Endothelial cell (in vitro differentiated cells): Measurements from ENCODE around the gene LSAMP. TPM values are rescaled to one million over a fixed set of nuclear protein-coding genes. Genes with fewer than 3 reads are reported as not detected.

Experiments used
- DNase-seq: peaks from one replicate; pipeline ENCODE4 v3.0.0; 2021; ENCODE audit warnings: low spot score
- H3K27ac Mint-ChIP-seq: one replicate; pipeline ENCODE4 v1.8.0; 2021; ENCODE audit warnings: mixed read lengths, inconsistent platforms; ENCODE audit not compliant: unreplicated experiment
- H3K27me3 Mint-ChIP-seq: one replicate; pipeline ENCODE4 v1.8.0; 2021; ENCODE audit warnings: mild to moderate bottlenecking, moderate library complexity, mixed read lengths, inconsistent platforms; ENCODE audit not compliant: unreplicated experiment
- H3K36me3 Mint-ChIP-seq: one replicate; pipeline ENCODE4 v1.8.0; 2021; ENCODE audit warnings: mild to moderate bottlenecking, low read depth, mixed read lengths, inconsistent platforms; ENCODE audit not compliant: unreplicated experiment
- H3K4me1 Mint-ChIP-seq: one replicate; pipeline ENCODE4 v1.8.0; 2021; ENCODE audit warnings: mild to moderate bottlenecking, mixed read lengths, inconsistent platforms; ENCODE audit not compliant: unreplicated experiment
- H3K4me3 Mint-ChIP-seq: one replicate; pipeline ENCODE4 v1.8.0; 2021; ENCODE audit warnings: mild to moderate bottlenecking, mixed read lengths, inconsistent platforms; ENCODE audit not compliant: unreplicated experiment
- H3K9me3 Mint-ChIP-seq: one replicate; pipeline ENCODE4 v1.8.0; 2021; ENCODE audit warnings: mixed read lengths, inconsistent platforms; ENCODE audit not compliant: unreplicated experiment
- total RNA-seq: library from RNA; stranded (reverse); fragmentation: NEBNext Ultra II Directional; extraction: Animal tissue kit (Norgen Biotek cat#: 25700); gene quantifications from one replicate; pipeline ENCODE4 v1.2.1, GENCODE V29; 2021; ENCODE audit not compliant: unreplicated experiment
- TF ChIP-seq, protein P1 (sequence below): fragments of 200-600 bp; sonication (generic); IDR thresholded peaks from one replicate; pipeline ENCODE4 v1.5.0; 2021; ENCODE audit warnings: antibody characterized with exemption; ENCODE audit not compliant: unreplicated experiment

Gene LSAMP
- total RNA-seq, 1 donor from 2014 or later: 6.1 TPM

DNA sequence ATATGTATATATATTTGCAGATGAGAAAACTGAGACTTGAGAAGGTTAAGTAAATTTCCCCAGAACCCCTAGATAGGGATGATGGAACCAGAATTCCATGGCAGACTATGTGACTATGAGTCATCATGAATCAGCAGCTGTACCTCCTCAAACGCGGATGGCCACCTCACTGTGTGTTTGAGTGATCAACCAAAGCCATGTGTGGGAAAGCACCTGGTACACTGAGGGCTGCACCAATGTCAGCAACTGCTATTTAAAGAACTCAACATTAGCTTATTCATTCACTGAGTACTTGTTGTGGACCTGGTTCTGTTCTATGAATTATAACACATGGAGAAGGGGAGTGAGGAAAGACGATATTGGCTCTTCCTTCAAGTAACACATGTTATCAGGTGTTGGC is 445.0 kb downstream of the LSAMP start:
- Mint-ChIP-seq H3K4me1 (no peaks in the 10 kb centered on the region), H3K4me3 (no peak overlapping the region), H3K27me3 (peaks cover 3% of the 10 kb centered on the region), H3K9me3 (no peaks in the 10 kb centered on the region), H3K27ac (no peak overlapping the region), H3K36me3 (no peaks in the 10 kb centered on the region)
- DNase-seq: no peak
- TF ChIP-seq, protein P1, sequence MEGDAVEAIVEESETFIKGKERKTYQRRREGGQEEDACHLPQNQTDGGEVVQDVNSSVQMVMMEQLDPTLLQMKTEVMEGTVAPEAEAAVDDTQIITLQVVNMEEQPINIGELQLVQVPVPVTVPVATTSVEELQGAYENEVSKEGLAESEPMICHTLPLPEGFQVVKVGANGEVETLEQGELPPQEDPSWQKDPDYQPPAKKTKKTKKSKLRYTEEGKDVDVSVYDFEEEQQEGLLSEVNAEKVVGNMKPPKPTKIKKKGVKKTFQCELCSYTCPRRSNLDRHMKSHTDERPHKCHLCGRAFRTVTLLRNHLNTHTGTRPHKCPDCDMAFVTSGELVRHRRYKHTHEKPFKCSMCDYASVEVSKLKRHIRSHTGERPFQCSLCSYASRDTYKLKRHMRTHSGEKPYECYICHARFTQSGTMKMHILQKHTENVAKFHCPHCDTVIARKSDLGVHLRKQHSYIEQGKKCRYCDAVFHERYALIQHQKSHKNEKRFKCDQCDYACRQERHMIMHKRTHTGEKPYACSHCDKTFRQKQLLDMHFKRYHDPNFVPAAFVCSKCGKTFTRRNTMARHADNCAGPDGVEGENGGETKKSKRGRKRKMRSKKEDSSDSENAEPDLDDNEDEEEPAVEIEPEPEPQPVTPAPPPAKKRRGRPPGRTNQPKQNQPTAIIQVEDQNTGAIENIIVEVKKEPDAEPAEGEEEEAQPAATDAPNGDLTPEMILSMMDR: no peak

DNA sequence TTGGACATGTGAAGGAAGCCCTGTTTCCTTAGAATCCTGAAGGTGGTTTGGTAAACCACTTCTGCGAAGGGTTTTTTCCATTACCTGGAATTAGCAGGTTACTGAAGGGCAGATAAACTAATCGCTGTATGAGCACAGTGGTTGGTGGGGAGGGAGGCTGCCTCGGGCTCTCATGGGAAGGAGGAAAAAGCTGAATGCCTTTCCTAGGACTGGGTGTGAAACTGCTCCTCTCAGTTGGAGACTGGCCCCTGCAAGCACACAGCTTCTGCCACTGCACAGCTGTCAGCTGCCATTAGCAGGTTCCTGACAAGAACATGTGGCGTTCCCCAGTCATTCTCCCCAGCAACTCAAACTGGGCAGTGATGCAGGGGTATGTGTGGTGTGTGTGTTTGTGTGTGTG is 445.7 kb downstream of the LSAMP start:
- no peaks in the 10 kb centered on the region for H3K4me1 Mint-ChIP-seq
- TF ChIP-seq, protein P1: no peak
- no peaks in the 10 kb centered on the region for H3K9me3 Mint-ChIP-seq
- H3K27me3 Mint-ChIP-seq: peaks cover 3% of the 10 kb centered on the region
- no peak overlapping the region for H3K4me3 Mint-ChIP-seq
- H3K27ac Mint-ChIP-seq: no peak overlapping the region
- no peak for DNase-seq
- H3K36me3 Mint-ChIP-seq: no peaks in the 10 kb centered on the region

DNA sequence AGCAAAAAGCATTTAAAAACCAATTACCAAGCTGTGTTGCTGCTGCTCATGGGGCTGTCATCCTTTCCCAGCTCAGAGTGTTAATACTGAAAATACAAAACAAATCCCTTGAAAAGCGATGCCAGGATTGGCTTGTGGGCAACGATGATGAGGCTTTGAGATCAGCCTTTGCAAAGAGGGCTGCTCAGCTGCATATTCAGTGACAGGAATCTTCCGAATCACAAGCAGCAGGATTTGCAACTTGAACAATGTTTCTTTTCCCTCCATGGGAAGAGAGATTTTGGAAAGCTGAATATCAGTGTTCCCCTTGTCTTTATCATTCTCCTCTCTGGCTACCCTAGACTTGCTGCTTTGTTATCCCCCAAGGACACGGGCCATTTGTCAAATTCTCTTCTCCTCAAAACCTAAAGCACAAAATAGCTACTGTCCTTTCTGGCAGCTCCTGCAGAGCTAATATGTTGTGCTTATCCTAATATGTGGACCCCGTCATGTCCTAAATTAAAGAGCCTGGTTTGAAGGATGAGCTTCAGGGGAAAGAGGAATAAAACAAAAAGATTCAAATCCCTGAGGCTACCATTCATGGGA is 446.2 kb downstream of the LSAMP start:
- DNase-seq: no peak
- TF ChIP-seq, protein P1: no peak
- H3K36me3 Mint-ChIP-seq: no peaks in the 10 kb centered on the region
- no peak overlapping the region for H3K27ac Mint-ChIP-seq
- no peaks in the 10 kb centered on the region for H3K9me3 Mint-ChIP-seq
- no peaks in the 10 kb centered on the region for H3K4me1 Mint-ChIP-seq
- no peak overlapping the region for H3K4me3 Mint-ChIP-seq
- peaks cover 3% of the 10 kb centered on the region for H3K27me3 Mint-ChIP-seq

DNA sequence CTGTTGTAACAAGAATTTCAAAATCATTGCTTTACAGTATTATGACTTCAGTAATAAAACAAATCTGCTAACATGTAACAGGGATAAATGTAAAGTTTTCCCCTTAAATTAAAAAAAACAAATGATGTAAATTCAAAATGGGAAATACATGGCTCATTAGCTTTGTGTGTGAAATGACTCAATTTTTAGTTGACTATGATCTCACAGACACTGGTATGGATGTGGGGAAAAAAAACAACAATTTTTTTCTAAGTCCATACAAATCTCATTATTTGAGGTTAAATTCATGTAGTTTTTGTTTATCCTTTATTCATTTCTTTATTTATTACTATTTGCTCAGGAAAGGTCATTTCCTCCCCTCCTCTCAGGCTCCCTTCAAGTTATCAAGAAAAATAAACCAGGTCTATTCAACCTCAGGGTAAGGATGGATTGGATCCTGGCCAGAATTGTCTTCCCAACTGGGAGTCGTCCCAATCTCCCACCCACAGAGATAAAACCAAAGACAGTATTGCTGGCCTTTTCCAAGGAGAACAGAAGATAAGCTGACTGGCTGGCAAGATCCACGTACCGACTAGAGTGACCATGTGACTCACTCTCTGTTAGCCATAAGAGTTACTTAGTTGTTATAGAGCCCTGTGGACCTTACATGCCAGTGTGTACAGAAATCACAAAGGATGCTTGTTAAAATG is 448.7 kb downstream of the LSAMP start:
- H3K27ac Mint-ChIP-seq: no peak overlapping the region
- H3K9me3 Mint-ChIP-seq: no peaks in the 10 kb centered on the region
- no peak for DNase-seq
- TF ChIP-seq, protein P1: no peak
- peaks cover 2% of the 10 kb centered on the region for H3K27me3 Mint-ChIP-seq
- H3K4me3 Mint-ChIP-seq: no peak overlapping the region
- no peaks in the 10 kb centered on the region for H3K36me3 Mint-ChIP-seq
- H3K4me1 Mint-ChIP-seq: no peaks in the 10 kb centered on the region

DNA sequence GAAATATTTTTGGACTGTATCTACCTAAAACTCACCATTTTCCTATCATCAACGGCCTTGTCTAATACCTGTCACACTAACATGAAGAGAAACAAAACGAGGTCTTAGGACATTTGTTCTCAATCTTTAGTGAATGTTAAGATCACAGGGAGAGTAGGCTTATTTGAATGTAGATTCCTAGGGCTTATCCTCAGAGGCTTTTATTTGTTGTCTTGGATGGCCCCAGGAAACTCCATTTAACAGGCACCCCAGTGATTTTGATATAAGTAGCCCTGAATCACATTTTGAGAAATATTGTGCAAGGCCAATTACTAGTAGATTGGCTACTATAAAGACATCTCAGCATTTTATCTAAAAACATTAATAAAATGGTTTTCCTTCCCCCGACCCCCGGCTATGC is 454.6 kb downstream of the LSAMP start:
- no peak overlapping the region for H3K27ac Mint-ChIP-seq
- H3K27me3 Mint-ChIP-seq: no peaks in the 10 kb centered on the region
- TF ChIP-seq, protein P1: no peak
- H3K9me3 Mint-ChIP-seq: no peaks in the 10 kb centered on the region
- no peak for DNase-seq
- H3K4me1 Mint-ChIP-seq: peaks cover 5% of the 10 kb centered on the region
- no peaks in the 10 kb centered on the region for H3K36me3 Mint-ChIP-seq
- no peak overlapping the region for H3K4me3 Mint-ChIP-seq
